Activated naive CD4-positive, alpha-beta T cell treated with anti-CD3 and anti-CD28 coated beads for 36 hours (primary cell): ENCODE measurements around the gene SCARF2. TPM values are rescaled to one million over a fixed set of nuclear protein-coding genes. Genes with fewer than 3 reads are reported as not detected.
A peak's percentile ranks its signal among the peaks of the same experiment; 100 is the strongest.
"Not testable (repeated sequence)": the region's sequence is repeated elsewhere in the genome, so short reads cannot be mapped to it uniquely, and the experiment has no call there.

Experiments
- CTCF ChIA-PET: fragments of 350-600 bp; sonication (Branson Sonifier 250); formaldehyde crosslinking; loops from one replicate; lab custom pipeline; 2021; ENCODE audit warnings: antibody characterized with exemption; lab: Charles Lee
- DNase-seq: peaks from one replicate; pipeline ENCODE4 v3.0.0-alpha.2; 2020
- H3K27ac Mint-ChIP-seq: one replicate; pipeline ENCODE4 v1.8.0; 2021; ENCODE audit warnings: mild to moderate bottlenecking, mixed read lengths
- H3K27me3 Mint-ChIP-seq: one replicate; pipeline ENCODE4 v1.8.0; 2021; ENCODE audit warnings: low read depth, mixed read lengths
- H3K36me3 Mint-ChIP-seq: one replicate; pipeline ENCODE4 v1.8.0; 2021; ENCODE audit warnings: low read depth, mixed read lengths
- H3K4me1 Mint-ChIP-seq: one replicate; pipeline ENCODE4 v1.8.0; 2021; ENCODE audit warnings: low read depth, mixed read lengths
- H3K4me3 Mint-ChIP-seq: one replicate; pipeline ENCODE4 v1.8.0; 2021; ENCODE audit warnings: mild to moderate bottlenecking, moderate library complexity, mixed read lengths
- H3K9me3 Mint-ChIP-seq: one replicate; pipeline ENCODE4 v1.8.0; 2021; ENCODE audit warnings: mixed read lengths
- intact Hi-C: fragments of 100-400 bp; cut with micrococcal nuclease; formaldehyde crosslinking; loops from one replicate; pipeline ENCODE4 v1.15.1; 2023
- total RNA-seq, 2 experiments: library from RNA; stranded (reverse); gene quantifications; one replicate each; pipeline ENCODE4 v1.2.3, GENCODE V29; 2021

SCARF2 gene
- total RNA-seq, 2 experiments from 2014 or later = 0.21 to 0.30 TPM

DNA sequence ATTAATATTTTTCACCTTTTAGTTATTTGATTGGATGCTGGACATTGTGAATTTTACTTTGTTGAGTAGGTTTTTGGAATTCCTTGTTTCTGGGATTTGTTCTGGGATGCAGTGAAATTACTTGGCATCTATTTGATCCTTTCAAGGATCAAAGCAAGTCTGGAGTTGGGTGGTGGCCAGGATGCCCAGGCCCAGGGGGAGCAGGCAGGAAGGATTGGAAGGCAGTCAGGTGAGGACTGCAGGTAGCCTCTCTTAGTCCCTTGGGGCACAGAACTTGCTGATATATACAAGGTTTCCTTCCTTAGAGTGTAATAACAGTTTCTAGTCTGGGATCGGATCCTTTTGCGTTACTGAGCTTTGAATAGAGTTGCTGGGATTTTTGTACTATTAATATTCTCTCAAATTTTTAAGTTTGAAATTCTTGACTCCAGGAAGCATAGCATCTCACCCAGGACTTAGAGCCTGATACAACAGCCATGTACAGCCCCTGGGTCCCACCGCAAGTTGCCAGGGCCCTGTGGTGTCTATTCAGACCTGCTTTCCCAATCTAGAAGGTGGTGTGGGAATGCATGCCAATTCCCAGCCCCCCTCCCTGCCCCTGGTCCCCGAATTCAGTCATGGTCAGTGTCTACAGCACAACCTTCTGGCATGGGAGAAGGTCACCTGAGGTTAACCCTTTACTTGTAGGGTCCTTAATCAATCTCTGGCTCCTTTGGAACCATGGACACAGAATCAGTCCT lies 37.6 kb downstream of the SCARF2 start:
- Mint-ChIP-seq H3K36me3 (peaks cover 2% of the 10 kb centered on the region), H3K9me3 (no peaks in the 10 kb centered on the region), H3K4me1 (peaks cover 26% of the 10 kb centered on the region), H3K27me3 (no peaks in the 10 kb centered on the region), H3K27ac (no peak overlapping the region), H3K4me3 (no peak overlapping the region)
- CTCF ChIA-PET = no interaction called here
- no peak for DNase-seq
- intact Hi-C loops = loop anchor here (10.0 kb wide), 1 partner anchor 75 kb away; the partner anchor contains the start of gene DGCR6L

DNA sequence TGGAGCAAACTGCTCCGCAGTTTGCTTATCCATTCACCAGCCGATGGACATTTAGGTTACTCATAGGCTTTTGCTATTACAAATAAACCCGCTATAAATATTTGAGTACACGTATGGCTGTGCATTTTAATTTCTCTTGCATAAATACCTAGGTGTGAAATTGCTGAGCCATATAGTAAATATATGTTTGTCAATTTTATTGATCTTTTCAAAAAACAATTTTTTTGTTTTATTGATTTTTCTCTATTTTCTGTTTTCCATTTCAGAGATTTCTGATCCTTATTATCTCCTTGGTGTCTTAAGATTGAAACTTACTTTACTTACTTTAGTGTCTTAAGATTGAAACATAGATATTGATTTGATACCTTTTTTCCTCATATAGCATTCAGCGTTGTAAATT lies 39.2 kb downstream of the SCARF2 start:
- H3K4me1 Mint-ChIP-seq = peaks cover 33% of the 10 kb centered on the region
- H3K36me3 Mint-ChIP-seq = peaks cover 2% of the 10 kb centered on the region
- DNase-seq = no peak
- H3K4me3 Mint-ChIP-seq = no peak overlapping the region
- H3K27ac Mint-ChIP-seq = no peak overlapping the region
- CTCF ChIA-PET = interaction anchor here (0.7 kb wide), 1 partner anchor 58 kb away, joined by 4 read pairs; no protein-coding TSS in a partner anchor
- intact Hi-C loops = loop anchor here (10.0 kb wide), 1 partner anchor 74 kb away; the partner anchor contains the start of gene DGCR6L
- H3K9me3 Mint-ChIP-seq = no peaks in the 10 kb centered on the region
- H3K27me3 Mint-ChIP-seq = no peaks in the 10 kb centered on the region

DNA sequence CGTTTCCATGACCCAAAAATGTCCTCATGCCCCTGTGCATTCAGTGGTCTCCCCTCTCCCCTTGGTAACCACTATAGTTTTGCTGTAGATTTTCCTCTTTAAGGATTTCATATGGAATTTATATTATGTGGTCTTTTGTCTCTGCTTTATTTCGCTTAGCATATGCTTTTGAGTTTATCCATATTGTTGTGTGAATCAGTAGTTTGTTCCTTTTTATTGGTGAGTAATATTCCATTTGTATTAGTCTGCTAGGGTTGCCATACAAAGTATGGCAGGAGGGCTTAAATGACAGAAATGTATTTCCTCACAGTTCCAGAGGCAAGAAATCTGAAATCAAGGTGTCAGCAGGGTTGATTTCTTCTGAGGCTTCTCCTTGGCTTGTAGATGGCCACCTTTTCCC lies 40.1 kb downstream of the SCARF2 start:
- DNase-seq = no peak
- Mint-ChIP-seq H3K36me3 (peaks cover 2% of the 10 kb centered on the region), H3K27me3 (no peaks in the 10 kb centered on the region), H3K9me3 (no peaks in the 10 kb centered on the region), H3K27ac (no peak overlapping the region), H3K4me1 (peaks cover 33% of the 10 kb centered on the region), H3K4me3 (no peak overlapping the region)
- intact Hi-C loops = loop anchor here (10.0 kb wide), 1 partner anchor 73 kb away; the partner anchor contains the start of gene DGCR6L
- CTCF ChIA-PET = no interaction called here

GRCh38 chr22:20396639-20397038 lies 41.0 kb downstream of the SCARF2 start:
- peaks cover 2% of the 10 kb centered on the region for H3K36me3 Mint-ChIP-seq
- no peaks in the 10 kb centered on the region for H3K9me3 Mint-ChIP-seq
- H3K4me1 Mint-ChIP-seq = peaks cover 33% of the 10 kb centered on the region
- CTCF ChIA-PET = interaction anchor here (1.2 kb wide), 1 partner anchor 16 kb away, joined by 4 read pairs; no protein-coding TSS in a partner anchor
- no peak for DNase-seq
- no peak overlapping the region for H3K27ac Mint-ChIP-seq
- H3K27me3 Mint-ChIP-seq = no peaks in the 10 kb centered on the region
- intact Hi-C loops = loop anchor here (10.0 kb wide), 1 partner anchor 72 kb away; the partner anchor contains the start of gene DGCR6L
- H3K4me3 Mint-ChIP-seq = no peak overlapping the region

DNA sequence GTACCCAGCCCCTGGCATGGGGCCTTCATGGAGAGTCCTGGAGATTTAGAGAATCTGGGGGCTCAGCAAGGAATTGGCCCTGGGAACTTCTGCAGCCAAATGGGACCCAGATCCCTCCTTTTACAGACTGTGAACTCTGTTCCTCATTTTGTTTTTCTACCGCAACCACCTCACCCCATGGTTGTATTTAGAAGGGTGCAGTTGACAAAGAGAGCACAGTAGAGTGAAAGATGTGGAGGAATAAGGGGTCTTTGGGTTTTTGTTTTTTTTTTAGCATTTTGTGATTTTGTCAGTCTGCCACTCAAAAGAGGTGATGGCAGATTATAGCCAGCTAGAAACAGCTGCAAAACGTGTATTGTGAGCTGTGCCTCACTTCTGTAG lies 41.7 kb downstream of the SCARF2 start:
- H3K9me3 Mint-ChIP-seq = no peaks in the 10 kb centered on the region
- no peaks in the 10 kb centered on the region for H3K36me3 Mint-ChIP-seq
- H3K4me1 Mint-ChIP-seq = peaks cover 33% of the 10 kb centered on the region
- DNase-seq = no peak
- peak overlapping the region; percentile 86 for H3K4me3 Mint-ChIP-seq
- intact Hi-C loops = loop anchor here (10.0 kb wide), 1 partner anchor 71 kb away; the partner anchor contains the start of gene DGCR6L
- H3K27ac Mint-ChIP-seq = no peak overlapping the region
- no peaks in the 10 kb centered on the region for H3K27me3 Mint-ChIP-seq
- CTCF ChIA-PET = interaction anchor here (0.6 to 1.2 kb wide), 2 partner anchors 16 to 247 kb away, joined by 3 to 4 read pairs; no protein-coding TSS in a partner anchor

DNA sequence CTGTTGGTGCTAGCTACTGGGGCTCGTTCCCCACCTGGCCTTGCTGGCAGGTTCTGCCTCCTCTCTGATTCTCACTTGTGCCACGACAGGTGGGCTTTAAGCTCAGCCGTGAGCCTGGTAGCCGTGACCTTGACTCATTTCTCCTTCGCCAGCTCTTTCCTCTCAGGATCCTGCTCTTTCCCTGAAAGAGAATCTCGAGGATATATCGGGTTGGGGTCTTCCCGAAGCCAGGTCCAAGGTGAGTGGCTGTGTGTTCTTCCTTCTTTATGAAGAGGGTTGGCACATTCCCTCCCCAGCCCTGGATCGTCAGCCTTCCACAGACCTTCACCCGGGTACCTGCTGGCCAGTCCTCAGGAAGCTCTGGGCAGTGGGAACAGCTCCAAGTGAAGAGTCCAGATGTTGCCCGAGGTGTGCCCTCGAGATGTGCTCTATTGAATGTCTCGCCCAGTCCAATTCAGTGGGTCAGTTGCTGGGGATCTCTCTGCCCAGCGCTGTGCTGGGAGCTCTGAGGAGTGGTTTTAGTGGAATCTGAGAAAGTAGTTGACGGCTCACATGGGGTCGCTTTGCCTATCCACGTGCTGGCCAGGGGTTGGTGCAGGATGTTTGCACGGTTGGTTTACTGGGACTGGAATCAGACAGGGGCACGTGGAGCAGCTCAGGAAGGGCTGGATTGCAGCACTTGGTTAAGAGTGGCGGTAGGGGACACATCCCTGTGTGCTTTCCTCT lies 42.3 kb downstream of the SCARF2 start:
- Mint-ChIP-seq H3K27ac (no peak overlapping the region), H3K9me3 (no peaks in the 10 kb centered on the region), H3K4me1 (peaks cover 33% of the 10 kb centered on the region), H3K36me3 (no peaks in the 10 kb centered on the region), H3K27me3 (no peaks in the 10 kb centered on the region), H3K4me3 (peak overlapping the region; percentile 86)
- intact Hi-C loops = loop anchor here (10.0 kb wide), 1 partner anchor 71 kb away; the partner anchor contains the start of gene DGCR6L
- DNase-seq = no peak
- CTCF ChIA-PET = interaction anchor here (0.6 to 1.1 kb wide), 2 partner anchors 13 to 248 kb away, joined by 3 read pairs; no protein-coding TSS in a partner anchor

DNA sequence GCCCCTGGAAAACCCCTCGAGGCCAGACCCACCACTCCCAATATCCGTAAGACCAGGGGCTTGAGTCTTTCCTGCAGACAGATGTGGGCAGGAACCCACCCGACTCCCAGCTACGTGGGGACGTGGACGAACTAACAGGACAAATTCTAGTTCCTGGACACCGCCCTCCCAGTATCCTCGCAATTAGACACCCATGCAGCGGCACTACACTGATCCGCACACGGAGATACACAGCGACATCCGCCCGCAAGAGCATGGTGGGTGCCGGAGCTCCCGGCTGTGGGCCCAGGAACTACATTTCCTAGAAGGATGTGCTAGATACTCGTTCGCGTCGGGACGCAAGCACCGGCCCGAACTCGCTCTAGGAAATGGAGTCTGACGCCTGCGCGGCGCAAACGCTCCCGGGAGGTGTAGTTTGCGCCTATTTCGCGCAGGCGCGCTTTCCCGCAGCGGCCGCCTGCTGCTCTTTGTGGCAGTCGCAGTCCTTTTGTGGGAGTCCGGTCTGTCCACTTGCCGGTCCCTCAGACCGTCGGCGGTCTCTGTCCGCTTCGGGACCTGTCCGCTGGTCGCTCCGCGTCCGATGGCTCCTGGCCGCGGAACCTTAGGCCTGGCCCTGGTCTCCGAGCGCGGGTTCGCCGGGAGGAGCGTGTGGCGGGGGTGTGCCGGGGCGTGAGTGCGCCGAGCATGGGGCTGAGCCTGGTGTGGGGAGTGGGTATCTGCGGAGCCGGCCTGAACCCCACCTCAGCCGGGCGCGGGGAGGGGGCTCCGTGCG lies 43.7 kb downstream of the SCARF2 start, which contains the start of gene ZNF74:
ZNF74 (plus strand) TSS at position 447 of the 772 bp plus-strand sequence. CDS start 478 bp downstream, outside the sequence.
- DNase-seq = peak; percentile 90
- H3K36me3 Mint-ChIP-seq = no peaks in the 10 kb centered on the region
- peaks cover 2% of the 10 kb centered on the region for H3K9me3 Mint-ChIP-seq
- no peaks in the 10 kb centered on the region for H3K27me3 Mint-ChIP-seq
- peak within 1 kb of the TSS; percentile 86 for H3K4me3 Mint-ChIP-seq
- intact Hi-C loops = loop anchor here (10.0 kb wide), 1 partner anchor 69 kb away; the partner anchor contains the start of gene DGCR6L
- peaks cover 30% of the 10 kb centered on the region for H3K4me1 Mint-ChIP-seq
- peak within 1 kb of the TSS; percentile 88 for H3K27ac Mint-ChIP-seq
- CTCF ChIA-PET = interaction anchor here (0.6 to 1.5 kb wide), 4 partner anchors 11 to 1223 kb away, joined by 3 to 5 read pairs (median 4); no protein-coding TSS in a partner anchor

- H3K4me1 Mint-ChIP-seq = peaks cover 28% of the 10 kb centered on the region
- H3K27ac Mint-ChIP-seq = peak overlapping the region; percentile 88
Observed at GRCh38 chr22:20392983-20393704, 44.5 kb downstream of the SCARF2 start.

GRCh38 chr22:20392365-20392881 lies 45.2 kb downstream of the SCARF2 start:
- H3K9me3 Mint-ChIP-seq, H3K36me3 Mint-ChIP-seq, H3K4me3 Mint-ChIP-seq, H3K27ac Mint-ChIP-seq, DNase-seq, CTCF ChIA-PET, H3K27me3 Mint-ChIP-seq: not testable (repeated sequence)
- H3K4me1 Mint-ChIP-seq = peaks cover 24% of the 10 kb centered on the region
- intact Hi-C loops = loop anchor here (10.0 kb wide), 1 partner anchor 68 kb away; the partner anchor contains the start of gene DGCR6L

More at GRCh38 chr22:20392983-20393704, 44.5 kb downstream of the SCARF2 start:
- CTCF ChIA-PET = interaction anchor here (0.9 to 1.5 kb wide), 3 partner anchors 10 to 76 kb away, joined by 3 to 5 read pairs (median 4); no protein-coding TSS in a partner anchor
- no peak for DNase-seq
- peaks cover 2% of the 10 kb centered on the region for H3K9me3 Mint-ChIP-seq
- intact Hi-C loops = loop anchor here (10.0 kb wide), 1 partner anchor 68 kb away; the partner anchor contains the start of gene DGCR6L
- peak overlapping the region; percentile 86 for H3K4me3 Mint-ChIP-seq
- no peaks in the 10 kb centered on the region for H3K27me3 Mint-ChIP-seq
- no peaks in the 10 kb centered on the region for H3K36me3 Mint-ChIP-seq

DNA sequence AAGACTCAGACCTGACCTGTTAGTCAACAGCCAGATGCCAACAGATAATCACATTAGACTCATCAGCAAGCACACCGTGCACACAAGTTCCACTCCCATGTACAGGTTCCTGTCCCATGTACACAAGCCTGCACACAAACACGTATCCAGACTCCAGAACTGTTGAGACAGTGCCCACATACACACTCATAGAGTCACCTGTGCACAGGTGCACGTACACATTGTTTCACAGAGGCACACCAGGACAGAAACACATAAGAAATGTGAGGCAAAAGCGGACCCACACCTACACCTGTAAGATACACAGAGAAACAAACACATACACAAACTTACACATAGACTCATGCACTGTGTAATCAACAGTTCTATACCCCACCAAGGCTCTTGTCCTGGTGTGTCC lies 46.4 kb downstream of the SCARF2 start:
- intact Hi-C loops = loop anchor here (10.0 kb wide), 1 partner anchor 66 kb away; the partner anchor contains the start of gene DGCR6L
- Mint-ChIP-seq H3K27ac (no peak overlapping the region), H3K4me1 (peaks cover 17% of the 10 kb centered on the region), H3K27me3 (no peaks in the 10 kb centered on the region), H3K9me3 (peaks cover 2% of the 10 kb centered on the region), H3K36me3 (no peaks in the 10 kb centered on the region), H3K4me3 (no peak overlapping the region)
- CTCF ChIA-PET = no interaction called here
- no peak for DNase-seq
